Spinal cord (tissue), 10 donors: Measurements from ENCODE around the gene TPCN1. TPM values are rescaled to one million over a fixed set of nuclear protein-coding genes. Genes with fewer than 3 reads are reported as not detected.

Experiments
- DNase-seq, 6 donors: peaks; one replicate each; pipeline versions ENCODE4 v3.0.0 to v3.0.0-alpha.2; 2013 to 2015; ENCODE audit warnings: low spot score in 6 of 6, low read depth in 4 of 6
- H3K27ac ChIP-seq: one replicate; pipeline ENCODE4 v1.5.1; 2013; ENCODE audit warnings: low read depth, low read length, control low read depth
- H3K27me3 ChIP-seq: one replicate; pipeline ENCODE4 v1.6.1; 2013; ENCODE audit warnings: low read length; ENCODE audit not compliant: control insufficient read depth, insufficient read depth
- H3K36me3 ChIP-seq: one replicate; pipeline ENCODE4 v1.6.1; 2013; ENCODE audit warnings: low read length; ENCODE audit not compliant: control insufficient read depth, insufficient read depth
- H3K4me1 ChIP-seq: one replicate; pipeline ENCODE4 v1.6.1; 2013; ENCODE audit warnings: low read length; ENCODE audit not compliant: control insufficient read depth, insufficient read depth
- H3K4me3 ChIP-seq: one replicate; pipeline ENCODE4 v1.5.1; 2013; ENCODE audit warnings: low read depth, low read length, control low read depth
- H3K9me3 ChIP-seq: one replicate; pipeline ENCODE4 v1.6.1; 2013; ENCODE audit warnings: low read length; ENCODE audit not compliant: control insufficient read depth, insufficient read depth
- WGBS: methylation state at CpG from one replicate; pipeline ENCODE4 v1.1.5; 2013; ENCODE audit warnings: missing lambda C conversion rate; ENCODE audit not compliant: insufficient coverage; 5-methylcytosine and 5-hydroxymethylcytosine counted together
- polyA plus RNA-seq, 2 donors: library from polyadenylated mRNA; unstranded; fragments of 120-200 nt; gene quantifications; one replicate each; pipeline ENCODE4 v1.2.1, GENCODE V29; 2013; ENCODE audit not compliant: insufficient read length in 2 of 2
- total RNA-seq, 2 donors: library from RNA; depleted of rRNA in 1 of 2; stranded (reverse); fragments of 120-200 nt in 1 of 2; fragments of >200 nt in 1 of 2; gene quantifications; one replicate each; pipeline versions ENCODE4 v1.2.3 to v1.2.4, GENCODE V29; 2013 to 2014
- donor health status: healthy.

The TPCN1 gene
- total and polyA plus RNA-seq, 4 donors, result 14.0 to 43.8 (median 29.1) TPM

DNA sequence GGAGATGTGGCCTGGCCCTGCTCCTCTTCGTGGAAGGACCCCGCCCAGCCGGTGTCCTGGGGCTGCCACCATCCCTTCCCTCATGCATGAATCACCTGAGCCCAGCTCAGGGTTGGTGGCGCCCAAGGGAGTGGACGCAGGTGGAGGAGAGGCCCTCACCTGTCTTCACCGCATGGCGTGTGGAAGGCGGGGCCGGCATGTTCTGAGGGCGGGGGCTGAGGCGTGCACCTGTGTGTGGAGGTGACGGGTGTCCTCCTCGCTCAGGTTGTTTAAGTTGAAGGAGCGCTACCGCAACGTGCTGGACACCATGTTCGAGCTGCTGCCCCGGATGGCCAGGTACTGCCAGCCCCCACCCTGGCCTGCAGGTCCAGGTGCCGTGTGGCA is 66.6 kb downstream of the TPCN1 start:
- Histone ChIP-seq H3K9me3 (no peaks in the 10 kb centered on the region), H3K27ac (no peak overlapping the region), H3K36me3 (peaks cover 85% of the 10 kb centered on the region), H3K4me1 (peaks cover 5% of the 10 kb centered on the region), H3K27me3 (no peaks in the 10 kb centered on the region), H3K4me3 (no peak overlapping the region)
- 97% methylated on average over 18 of the region's 19 CpGs for WGBS
- no peak for DNase-seq

DNA sequence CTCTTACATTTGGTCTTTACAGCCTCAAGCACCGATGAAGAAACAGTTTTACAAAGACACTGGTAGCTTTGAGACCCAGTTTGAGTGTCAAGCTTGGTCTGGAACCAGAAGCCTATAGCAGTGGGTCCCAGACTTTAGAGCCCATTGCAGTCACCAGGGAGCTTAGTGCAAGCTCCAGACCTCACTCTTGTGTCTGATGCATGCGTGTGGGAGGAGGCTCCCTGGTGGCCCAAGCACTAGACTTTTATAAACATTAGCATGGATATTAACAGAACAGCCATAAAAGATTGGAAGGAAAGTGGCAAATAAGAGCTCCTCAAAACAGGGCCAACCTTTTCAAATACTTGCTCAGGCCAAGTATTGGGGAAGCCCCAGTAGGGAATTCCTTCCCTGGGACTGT is 68.1 kb downstream of the TPCN1 start:
- H3K27me3 ChIP-seq, result no peaks in the 10 kb centered on the region
- DNase-seq, result no peak
- no peak overlapping the region for H3K4me3 ChIP-seq
- no peak overlapping the region for H3K27ac ChIP-seq
- H3K4me1 ChIP-seq, result peaks cover 10% of the 10 kb centered on the region
- 100% methylated on average over 1 of the region's 2 CpGs for WGBS
- H3K36me3 ChIP-seq, result peaks cover 91% of the 10 kb centered on the region
- no peaks in the 10 kb centered on the region for H3K9me3 ChIP-seq

DNA sequence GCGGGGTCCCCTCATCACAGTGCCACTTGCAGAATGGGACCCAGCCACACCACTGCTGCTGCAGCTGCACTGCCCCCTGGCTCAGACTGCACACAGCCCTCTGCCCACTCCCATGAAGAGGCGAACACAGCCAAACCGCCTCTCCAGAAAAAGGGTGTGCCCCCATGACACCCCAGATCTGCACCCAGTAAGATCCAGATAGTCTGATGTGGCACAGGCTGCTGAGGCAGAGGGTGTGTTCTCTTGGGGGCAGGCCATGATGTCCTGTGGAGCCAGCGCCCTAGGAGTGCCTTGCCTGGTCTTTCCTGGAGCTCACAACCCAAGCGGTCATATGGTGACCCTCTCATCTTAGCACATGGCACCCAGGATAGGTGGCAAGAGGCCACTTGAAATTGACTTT is 69.2 kb downstream of the TPCN1 start:
- Histone ChIP-seq H3K9me3 (no peaks in the 10 kb centered on the region), H3K27ac (no peak overlapping the region), H3K4me3 (no peak overlapping the region), H3K36me3 (peaks cover 89% of the 10 kb centered on the region), H3K4me1 (peaks cover 18% of the 10 kb centered on the region), H3K27me3 (no peaks in the 10 kb centered on the region)
- DNase-seq, result no peak
- whole genome bisulfite sequencing, result 96% methylated on average over 5 of the region's 5 CpGs

DNA sequence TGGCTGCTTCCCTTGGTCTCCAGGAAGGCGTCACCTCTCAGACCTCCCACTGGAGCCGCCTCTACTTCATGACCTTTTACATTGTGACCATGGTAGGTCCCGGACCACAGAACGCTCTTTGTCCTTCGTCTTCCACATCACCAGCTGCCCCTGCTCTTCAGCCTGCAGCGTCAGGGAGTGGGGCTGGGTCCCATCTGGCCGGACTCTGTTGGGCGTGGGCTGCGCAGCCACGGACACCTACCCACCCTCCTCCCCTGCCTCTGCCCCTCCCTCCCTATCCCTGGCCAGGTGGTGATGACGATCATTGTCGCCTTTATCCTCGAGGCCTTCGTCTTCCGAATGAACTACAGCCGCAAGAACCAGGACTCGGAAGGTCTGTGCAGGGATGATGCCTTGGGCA is 70.3 kb downstream of the TPCN1 start:
- Histone ChIP-seq H3K9me3 (no peaks in the 10 kb centered on the region), H3K27me3 (no peaks in the 10 kb centered on the region), H3K27ac (no peak overlapping the region), H3K36me3 (peaks cover 88% of the 10 kb centered on the region), H3K4me1 (peaks cover 15% of the 10 kb centered on the region), H3K4me3 (no peak overlapping the region)
- WGBS, result 88% methylated on average over 17 of the region's 17 CpGs
- no peak for DNase-seq

DNA sequence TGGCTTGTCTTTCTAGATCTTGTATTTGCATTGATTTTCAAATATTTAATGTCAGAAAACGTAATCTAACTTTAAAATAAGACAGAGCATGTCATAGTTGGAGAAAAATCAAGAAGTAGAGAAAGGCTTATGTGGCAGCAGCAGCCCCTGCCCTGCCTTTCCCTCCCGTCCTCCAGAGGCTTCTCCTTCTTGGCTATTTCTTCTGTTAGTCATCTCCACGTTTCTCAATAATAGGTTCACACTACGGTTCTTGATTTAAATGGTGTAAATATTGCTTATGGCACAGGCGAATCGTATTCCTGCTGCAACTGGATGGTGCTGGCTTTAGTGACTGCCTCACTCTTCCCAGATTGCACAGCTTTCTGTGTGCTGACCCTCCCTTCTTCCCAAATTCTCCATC is 70.8 kb downstream of the TPCN1 start:
- Histone ChIP-seq H3K9me3 (no peaks in the 10 kb centered on the region), H3K4me1 (peaks cover 14% of the 10 kb centered on the region), H3K36me3 (peaks cover 88% of the 10 kb centered on the region), H3K27me3 (no peaks in the 10 kb centered on the region), H3K4me3 (no peak overlapping the region), H3K27ac (no peak overlapping the region)
- no peak for DNase-seq
- WGBS, result 100% methylated on average over 2 of the region's 6 CpGs

DNA sequence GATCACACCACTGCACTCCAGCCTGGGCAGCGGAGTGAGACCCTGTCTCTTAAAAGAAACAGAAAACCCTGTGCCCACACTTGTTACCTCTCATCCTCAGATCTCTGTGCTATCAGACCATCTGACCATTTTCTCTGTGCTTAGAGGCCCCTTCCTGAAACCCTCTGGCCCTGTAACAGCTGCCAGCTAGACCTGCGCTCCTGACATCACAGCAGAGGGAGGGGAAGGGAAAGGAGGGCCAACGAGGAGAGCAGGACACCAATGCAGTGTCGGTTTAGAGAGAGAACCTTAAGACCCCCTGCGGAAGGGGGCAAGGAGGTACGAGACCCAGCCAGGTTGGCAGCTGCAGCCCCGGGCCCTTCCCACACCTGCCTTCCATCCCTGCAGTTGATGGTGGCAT is 71.3 kb downstream of the TPCN1 start:
- H3K4me1 ChIP-seq, result peaks cover 14% of the 10 kb centered on the region
- no peak overlapping the region for H3K4me3 ChIP-seq
- H3K36me3 ChIP-seq, result peaks cover 86% of the 10 kb centered on the region
- no peak for DNase-seq
- H3K9me3 ChIP-seq, result no peaks in the 10 kb centered on the region
- no peak overlapping the region for H3K27ac ChIP-seq
- 96% methylated on average over 6 of the region's 7 CpGs for WGBS
- H3K27me3 ChIP-seq, result no peaks in the 10 kb centered on the region

DNA sequence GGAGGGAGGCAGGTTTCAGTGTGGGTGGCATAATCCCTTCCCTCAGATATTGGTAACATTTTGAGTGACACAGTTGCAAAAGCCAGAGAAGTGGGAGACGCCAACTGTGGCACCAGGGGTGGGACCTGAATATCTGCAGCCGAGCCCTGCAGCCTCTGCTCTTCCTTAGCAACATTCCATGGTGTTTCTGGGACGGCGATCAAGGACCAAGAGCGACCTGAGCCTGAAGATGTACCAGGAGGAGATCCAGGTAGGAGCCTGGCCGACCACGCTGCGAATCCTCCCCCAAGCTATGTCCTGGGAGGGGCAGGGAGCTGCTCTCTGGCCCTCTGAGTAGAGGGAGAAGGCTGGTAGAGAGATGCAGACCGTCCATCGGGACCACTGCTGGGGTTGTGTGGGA is 71.8 kb downstream of the TPCN1 start:
- H3K4me3 ChIP-seq, result no peak overlapping the region
- no peak overlapping the region for H3K27ac ChIP-seq
- peaks cover 86% of the 10 kb centered on the region for H3K36me3 ChIP-seq
- WGBS, result 97% methylated on average over 10 of the region's 10 CpGs
- H3K9me3 ChIP-seq, result no peaks in the 10 kb centered on the region
- DNase-seq, result no peak
- H3K27me3 ChIP-seq, result no peaks in the 10 kb centered on the region
- peaks cover 15% of the 10 kb centered on the region for H3K4me1 ChIP-seq

DNA sequence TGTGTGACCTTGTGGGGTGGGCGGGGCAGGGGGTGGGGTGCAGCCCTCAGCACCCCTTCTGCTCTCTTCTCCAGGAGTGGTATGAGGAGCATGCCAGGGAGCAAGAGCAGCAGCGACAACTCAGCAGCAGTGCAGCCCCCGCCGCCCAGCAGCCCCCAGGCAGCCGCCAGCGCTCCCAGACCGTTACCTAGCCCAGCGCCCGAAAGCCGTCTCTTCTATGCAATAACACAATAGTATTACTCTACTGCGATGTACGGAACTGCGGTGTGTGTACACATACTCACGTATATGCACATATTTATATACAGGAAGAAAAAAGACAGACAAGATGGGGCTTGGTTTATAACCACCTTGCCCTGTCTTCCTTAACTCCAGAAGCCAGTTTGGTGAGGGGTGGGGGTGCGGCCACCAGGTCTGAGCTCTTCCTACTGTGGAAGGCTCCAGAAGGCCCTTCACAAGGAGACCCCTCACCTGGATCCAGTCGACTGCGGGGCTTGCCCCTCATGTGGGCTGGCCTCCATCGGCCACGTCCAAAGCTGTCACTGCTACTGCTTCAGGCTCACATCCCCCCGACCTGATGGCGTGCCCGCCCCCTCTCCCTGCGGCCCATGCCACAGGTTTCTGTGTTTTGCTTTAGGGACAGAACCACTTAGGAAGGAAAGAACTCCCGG is 74.8 kb downstream of the TPCN1 start:
- H3K27ac ChIP-seq, result no peak overlapping the region
- WGBS, result 90% methylated on average over 10 of the region's 24 CpGs

DNA sequence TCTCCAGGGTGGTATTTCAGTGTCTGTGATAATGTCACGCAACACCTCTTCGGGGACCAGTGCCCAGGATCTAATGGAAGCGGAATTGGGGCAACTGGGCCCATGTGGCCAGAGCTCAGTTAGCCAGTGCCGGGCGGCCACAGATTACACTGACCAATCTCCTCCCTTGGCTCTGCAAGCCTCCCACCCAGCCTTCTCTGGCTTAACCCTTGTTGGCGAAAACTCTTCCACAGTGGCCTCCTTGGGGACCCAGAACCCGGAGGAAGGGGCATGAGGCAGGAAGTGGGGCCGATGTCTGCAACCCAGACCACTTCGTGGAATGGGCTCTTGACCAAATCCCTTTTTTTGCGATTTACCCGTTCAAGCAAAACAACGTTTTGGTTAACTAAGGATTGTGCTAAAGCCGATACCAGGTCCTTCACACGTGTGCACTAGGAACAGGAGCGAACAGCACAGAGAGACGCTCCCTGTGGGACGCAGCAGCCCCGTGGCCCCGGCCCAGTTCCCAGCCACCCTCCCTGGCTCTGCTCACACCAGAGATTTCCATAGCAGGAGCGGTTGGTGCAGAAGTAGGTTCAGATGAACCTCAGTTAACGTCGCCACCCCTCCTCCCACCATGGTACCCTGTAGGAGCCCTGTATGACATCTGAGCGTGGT is 75.4 kb downstream of the TPCN1 start:
- Histone ChIP-seq H3K27ac (no peak overlapping the region), H3K27me3 (no peaks in the 10 kb centered on the region), H3K36me3 (peaks cover 67% of the 10 kb centered on the region), H3K9me3 (no peaks in the 10 kb centered on the region), H3K4me3 (no peak overlapping the region), H3K4me1 (peaks cover 39% of the 10 kb centered on the region)
- no peak for DNase-seq
- WGBS, result 88% methylated on average over 18 of the region's 23 CpGs

More for the DNA sequence above, 74.8 kb downstream of the TPCN1 start:
- H3K27me3 ChIP-seq, result no peaks in the 10 kb centered on the region
- no peaks in the 10 kb centered on the region for H3K9me3 ChIP-seq
- no peak overlapping the region for H3K4me3 ChIP-seq
- H3K4me1 ChIP-seq, result peaks cover 39% of the 10 kb centered on the region
- no peak for DNase-seq
- H3K36me3 ChIP-seq, result peaks cover 73% of the 10 kb centered on the region

DNA sequence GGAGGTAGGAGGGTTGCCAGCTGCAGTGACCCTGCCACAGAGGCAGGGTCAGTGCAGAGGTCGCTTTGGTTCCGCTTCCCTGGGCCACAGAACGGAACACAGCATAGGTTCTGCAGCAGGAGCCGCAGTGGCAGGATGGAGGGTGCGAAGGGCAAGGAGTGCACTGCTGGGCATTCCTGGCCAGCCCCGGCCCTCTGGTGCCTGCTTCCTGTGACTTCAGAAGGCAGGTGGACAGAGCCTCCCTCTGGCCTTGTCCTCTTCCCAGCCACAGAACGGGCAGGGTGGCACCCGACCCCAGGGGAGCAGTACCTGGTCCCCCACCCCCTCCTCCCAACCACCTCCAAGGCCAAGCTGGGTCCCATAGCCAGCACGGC is 75.9 kb downstream of the TPCN1 start:
- peaks cover 62% of the 10 kb centered on the region for H3K36me3 ChIP-seq
- H3K4me1 ChIP-seq, result peaks cover 39% of the 10 kb centered on the region
- H3K4me3 ChIP-seq, result no peak overlapping the region
- H3K9me3 ChIP-seq, result no peaks in the 10 kb centered on the region
- 85% methylated on average over 9 of the region's 9 CpGs for WGBS
- H3K27ac ChIP-seq, result no peak overlapping the region
- DNase-seq, result no peak
- H3K27me3 ChIP-seq, result no peaks in the 10 kb centered on the region
